Neural cell (in vitro differentiated cells): ENCODE measurements around the gene GNG12.

Experiments
- TF ChIP-seq, protein P1 (sequence below): fragments of 450-650 bp; IDR thresholded peaks from 2 replicates; pipeline ENCODE4 v1.5.1; 2014; ENCODE audit warnings: antibody characterized with exemption, mild to moderate bottlenecking, moderate library complexity; ENCODE audit not compliant: poor library complexity, severe bottlenecking
- TF ChIP-seq, protein P2 (sequence below): IDR thresholded peaks from 2 replicates; pipeline ENCODE4 v1.6.1; 2012; ENCODE audit warnings: borderline replicate concordance

DNA sequence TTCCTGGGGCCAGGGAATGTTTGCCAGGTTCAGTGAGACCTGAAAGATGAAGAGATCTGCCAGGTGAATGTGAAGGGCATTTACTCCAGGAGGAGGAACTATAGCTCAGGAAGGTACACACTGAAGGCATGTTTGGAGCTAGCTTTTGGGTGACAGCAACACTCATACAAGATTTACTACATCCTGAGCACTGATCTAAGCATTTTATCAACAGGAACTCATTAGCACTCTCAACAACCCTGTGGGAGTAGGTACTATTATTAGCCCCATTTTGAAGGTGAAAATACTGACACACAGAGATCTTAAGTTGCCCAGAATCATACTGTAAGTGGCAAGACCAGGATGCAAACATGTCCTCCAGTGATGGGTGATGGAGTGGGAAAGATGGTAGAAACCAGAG, 141.6 kb downstream of the GNG12 start:
- TF ChIP-seq, protein P1, sequence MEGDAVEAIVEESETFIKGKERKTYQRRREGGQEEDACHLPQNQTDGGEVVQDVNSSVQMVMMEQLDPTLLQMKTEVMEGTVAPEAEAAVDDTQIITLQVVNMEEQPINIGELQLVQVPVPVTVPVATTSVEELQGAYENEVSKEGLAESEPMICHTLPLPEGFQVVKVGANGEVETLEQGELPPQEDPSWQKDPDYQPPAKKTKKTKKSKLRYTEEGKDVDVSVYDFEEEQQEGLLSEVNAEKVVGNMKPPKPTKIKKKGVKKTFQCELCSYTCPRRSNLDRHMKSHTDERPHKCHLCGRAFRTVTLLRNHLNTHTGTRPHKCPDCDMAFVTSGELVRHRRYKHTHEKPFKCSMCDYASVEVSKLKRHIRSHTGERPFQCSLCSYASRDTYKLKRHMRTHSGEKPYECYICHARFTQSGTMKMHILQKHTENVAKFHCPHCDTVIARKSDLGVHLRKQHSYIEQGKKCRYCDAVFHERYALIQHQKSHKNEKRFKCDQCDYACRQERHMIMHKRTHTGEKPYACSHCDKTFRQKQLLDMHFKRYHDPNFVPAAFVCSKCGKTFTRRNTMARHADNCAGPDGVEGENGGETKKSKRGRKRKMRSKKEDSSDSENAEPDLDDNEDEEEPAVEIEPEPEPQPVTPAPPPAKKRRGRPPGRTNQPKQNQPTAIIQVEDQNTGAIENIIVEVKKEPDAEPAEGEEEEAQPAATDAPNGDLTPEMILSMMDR, result no peak
- TF ChIP-seq, protein P2, sequence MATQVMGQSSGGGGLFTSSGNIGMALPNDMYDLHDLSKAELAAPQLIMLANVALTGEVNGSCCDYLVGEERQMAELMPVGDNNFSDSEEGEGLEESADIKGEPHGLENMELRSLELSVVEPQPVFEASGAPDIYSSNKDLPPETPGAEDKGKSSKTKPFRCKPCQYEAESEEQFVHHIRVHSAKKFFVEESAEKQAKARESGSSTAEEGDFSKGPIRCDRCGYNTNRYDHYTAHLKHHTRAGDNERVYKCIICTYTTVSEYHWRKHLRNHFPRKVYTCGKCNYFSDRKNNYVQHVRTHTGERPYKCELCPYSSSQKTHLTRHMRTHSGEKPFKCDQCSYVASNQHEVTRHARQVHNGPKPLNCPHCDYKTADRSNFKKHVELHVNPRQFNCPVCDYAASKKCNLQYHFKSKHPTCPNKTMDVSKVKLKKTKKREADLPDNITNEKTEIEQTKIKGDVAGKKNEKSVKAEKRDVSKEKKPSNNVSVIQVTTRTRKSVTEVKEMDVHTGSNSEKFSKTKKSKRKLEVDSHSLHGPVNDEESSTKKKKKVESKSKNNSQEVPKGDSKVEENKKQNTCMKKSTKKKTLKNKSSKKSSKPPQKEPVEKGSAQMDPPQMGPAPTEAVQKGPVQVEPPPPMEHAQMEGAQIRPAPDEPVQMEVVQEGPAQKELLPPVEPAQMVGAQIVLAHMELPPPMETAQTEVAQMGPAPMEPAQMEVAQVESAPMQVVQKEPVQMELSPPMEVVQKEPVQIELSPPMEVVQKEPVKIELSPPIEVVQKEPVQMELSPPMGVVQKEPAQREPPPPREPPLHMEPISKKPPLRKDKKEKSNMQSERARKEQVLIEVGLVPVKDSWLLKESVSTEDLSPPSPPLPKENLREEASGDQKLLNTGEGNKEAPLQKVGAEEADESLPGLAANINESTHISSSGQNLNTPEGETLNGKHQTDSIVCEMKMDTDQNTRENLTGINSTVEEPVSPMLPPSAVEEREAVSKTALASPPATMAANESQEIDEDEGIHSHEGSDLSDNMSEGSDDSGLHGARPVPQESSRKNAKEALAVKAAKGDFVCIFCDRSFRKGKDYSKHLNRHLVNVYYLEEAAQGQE, result no peak
